ENCODE measurements around the gene KLF11.
"Not testable (repeated sequence)": the region's sequence is repeated elsewhere in the genome, so short reads cannot be mapped to it uniquely, and the experiment has no call there.

Gene KLF11

DNA sequence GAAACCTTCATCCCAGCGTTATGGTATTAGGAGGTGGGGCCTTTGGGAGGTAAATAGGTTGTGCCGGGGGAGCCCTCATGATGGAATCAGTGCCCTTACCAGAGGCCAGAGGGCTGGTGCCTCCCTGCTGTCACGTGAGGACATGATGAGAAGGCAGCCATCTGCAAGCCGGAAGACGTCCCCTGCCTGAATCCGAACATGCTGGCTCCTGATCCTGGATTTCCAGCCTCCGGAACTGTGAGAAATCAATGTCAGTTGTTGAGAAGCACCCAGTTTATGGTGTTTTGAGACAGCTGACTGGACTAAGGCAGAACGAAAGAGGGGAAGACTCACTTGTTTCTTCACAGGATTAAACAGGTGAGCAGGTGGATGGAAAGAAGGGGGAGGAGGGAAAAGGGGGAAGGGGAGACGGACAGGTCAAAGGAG, 13.0 kb upstream of the KLF11 start:
- H3K27ac ChIP-seq (ENCODE audit: low read length), result no peak overlapping the region
- peaks cover 7% of the 10 kb centered on the region; the same call in 1 of the 2 replicates for H3K4me1 ChIP-seq (ENCODE audit: insufficient read depth, low read length)
- no peak overlapping the region for H3K4me3 ChIP-seq (ENCODE audit: low read length)
- H3K9ac ChIP-seq (ENCODE audit: low read depth, low read length), result no peak overlapping the region
- no peaks in the 10 kb centered on the region for H3K9me3 ChIP-seq (ENCODE audit: insufficient read depth, low read depth, low read length)
- H3K36me3 ChIP-seq (ENCODE audit: insufficient read depth, low read depth, low read length), result no peaks in the 10 kb centered on the region
- H3K27me3 ChIP-seq (ENCODE audit: insufficient read depth, low read length), result no peaks in the 10 kb centered on the region

GRCh38 chr2:10030798-10031197, 12.6 kb upstream of the KLF11 start:
- H3K9ac ChIP-seq (ENCODE audit: low read depth, low read length); H3K27me3 ChIP-seq (ENCODE audit: insufficient read depth, low read length); H3K36me3 ChIP-seq (ENCODE audit: insufficient read depth, low read depth, low read length); H3K4me1 ChIP-seq (ENCODE audit: insufficient read depth, low read length); H3K4me3 ChIP-seq (ENCODE audit: low read length); H3K9me3 ChIP-seq (ENCODE audit: insufficient read depth, low read depth, low read length); H3K27ac ChIP-seq (ENCODE audit: low read length): not testable (repeated sequence)

DNA sequence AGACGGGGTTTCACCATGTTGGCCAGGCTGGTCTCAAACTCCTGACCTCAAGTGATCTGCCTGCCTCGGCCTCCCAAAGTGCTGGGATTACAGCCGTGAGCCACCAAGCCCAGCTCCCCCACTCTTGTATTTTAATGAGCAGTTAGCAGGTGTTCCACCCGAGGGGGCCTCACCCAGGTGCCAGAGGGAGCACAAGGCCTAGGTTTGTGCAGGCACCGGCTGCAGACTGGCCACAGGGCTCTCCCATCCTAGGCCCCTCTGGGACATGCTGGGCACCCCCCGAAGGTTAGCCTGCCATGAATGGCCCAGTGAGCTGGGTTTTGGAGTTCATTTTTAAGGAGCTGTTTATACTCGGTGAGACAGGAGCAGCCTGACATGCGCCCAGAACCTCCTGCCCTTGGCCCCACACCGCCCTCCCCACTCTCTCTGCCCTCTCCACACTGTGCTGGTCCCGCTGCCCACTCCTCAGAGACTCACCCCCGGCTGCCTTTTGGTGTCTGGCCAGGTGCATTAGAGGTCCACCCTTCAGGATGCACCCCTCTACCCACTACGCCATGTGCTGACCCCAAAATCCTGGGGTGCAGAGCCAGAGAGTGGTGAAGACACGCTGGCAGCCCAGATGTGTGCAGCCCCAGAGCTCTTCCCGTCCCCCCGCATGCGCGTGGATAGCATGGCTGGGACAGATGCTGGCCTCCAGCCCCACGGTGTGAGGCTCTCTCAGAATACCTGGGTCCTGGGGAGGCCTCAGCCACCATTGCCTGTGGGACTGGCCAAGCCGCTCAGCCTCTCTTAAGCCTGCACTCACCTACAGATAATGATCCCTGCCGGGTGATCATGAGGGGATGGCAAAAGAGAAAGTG, 11.2 kb upstream of the KLF11 start:
- Histone ChIP-seq H3K27ac (ENCODE audit: low read length) (no peak overlapping the region), H3K4me1 (ENCODE audit: insufficient read depth, low read length) (peaks cover 7% of the 10 kb centered on the region; the same call in 1 of the 2 replicates), H3K27me3 (ENCODE audit: insufficient read depth, low read length) (no peaks in the 10 kb centered on the region), H3K36me3 (ENCODE audit: insufficient read depth, low read depth, low read length) (no peaks in the 10 kb centered on the region), H3K4me3 (ENCODE audit: low read length) (no peak overlapping the region), H3K9me3 (ENCODE audit: insufficient read depth, low read depth, low read length) (no peaks in the 10 kb centered on the region), H3K9ac (ENCODE audit: low read depth, low read length) (no peak overlapping the region)

DNA sequence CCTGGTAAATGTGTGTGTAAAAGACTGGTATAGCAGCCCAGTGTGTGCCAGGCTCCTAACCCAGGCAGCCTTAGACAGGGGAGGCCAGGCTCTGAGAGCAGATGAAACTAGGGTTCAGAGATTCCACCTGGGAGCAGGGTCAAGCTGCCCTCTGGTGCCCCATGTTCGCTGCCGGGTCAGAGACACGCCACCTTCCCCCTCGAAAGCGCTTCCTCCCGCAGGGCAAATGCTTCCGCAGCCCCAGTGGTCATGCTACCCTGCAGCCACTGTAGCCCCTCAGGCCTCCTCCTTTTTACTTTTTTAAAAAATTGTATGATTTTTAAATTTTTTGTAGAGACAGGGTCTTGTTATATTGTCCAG, 10.6 kb upstream of the KLF11 start:
- Histone ChIP-seq H3K4me3 (ENCODE audit: low read length) (no peak overlapping the region), H3K9me3 (ENCODE audit: insufficient read depth, low read depth, low read length) (no peaks in the 10 kb centered on the region), H3K27ac (ENCODE audit: low read length) (no peak overlapping the region), H3K27me3 (ENCODE audit: insufficient read depth, low read length) (no peaks in the 10 kb centered on the region), H3K9ac (ENCODE audit: low read depth, low read length) (no peak overlapping the region), H3K36me3 (ENCODE audit: insufficient read depth, low read depth, low read length) (no peaks in the 10 kb centered on the region), H3K4me1 (ENCODE audit: insufficient read depth, low read length) (peaks cover 7% of the 10 kb centered on the region; the same call in 1 of the 2 replicates)

GRCh38 chr2:10033251-10034006, 9.9 kb upstream of the KLF11 start:
- Histone ChIP-seq H3K9ac (ENCODE audit: low read depth, low read length) (no peak overlapping the region), H3K4me3 (ENCODE audit: low read length) (no peak overlapping the region), H3K36me3 (ENCODE audit: insufficient read depth, low read depth, low read length) (no peaks in the 10 kb centered on the region), H3K27me3 (ENCODE audit: insufficient read depth, low read length) (no peaks in the 10 kb centered on the region), H3K4me1 (ENCODE audit: insufficient read depth, low read length) (peaks cover 7% of the 10 kb centered on the region; the same call in 1 of the 2 replicates), H3K9me3 (ENCODE audit: insufficient read depth, low read depth, low read length) (no peaks in the 10 kb centered on the region), H3K27ac (ENCODE audit: low read length) (no peak overlapping the region)

DNA sequence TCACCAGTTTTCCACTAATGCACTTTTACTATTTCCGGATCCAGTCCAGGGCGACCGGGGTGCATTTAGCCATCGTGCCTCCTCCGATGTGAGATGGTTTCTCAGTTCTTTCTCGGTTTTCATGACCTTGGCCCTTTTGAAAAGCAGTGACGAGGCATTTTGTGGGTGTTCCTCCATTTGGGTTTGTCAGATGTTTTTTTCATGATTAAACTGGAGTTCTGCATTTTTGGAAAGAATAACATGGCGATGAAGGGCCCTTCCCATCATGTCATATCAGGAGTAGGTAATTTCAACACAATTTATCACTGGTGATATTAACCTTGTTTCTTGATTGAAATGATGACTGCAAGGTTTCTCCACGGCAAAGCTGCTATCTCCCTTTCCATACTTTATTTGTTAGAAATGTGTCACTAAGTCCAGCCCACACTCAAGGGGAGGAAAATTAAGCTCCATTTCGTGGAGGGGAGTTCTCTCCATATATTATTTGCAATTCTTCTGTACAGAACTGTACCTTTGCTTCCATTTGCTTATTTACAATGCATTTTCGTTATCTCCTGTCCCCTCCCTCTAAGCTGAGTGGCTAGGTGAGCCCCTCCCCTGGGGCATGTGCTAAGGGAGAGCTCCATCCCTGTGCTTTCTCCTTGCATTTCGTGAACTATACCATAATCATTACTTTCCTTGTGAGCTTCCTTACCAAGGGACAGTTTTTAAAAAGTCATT, 8.9 kb upstream of the KLF11 start:
- no peaks in the 10 kb centered on the region for H3K27me3 ChIP-seq (ENCODE audit: insufficient read depth, low read length)
- H3K9me3 ChIP-seq (ENCODE audit: insufficient read depth, low read depth, low read length), result no peaks in the 10 kb centered on the region
- no peak overlapping the region for H3K4me3 ChIP-seq (ENCODE audit: low read length)
- H3K4me1 ChIP-seq (ENCODE audit: insufficient read depth, low read length), result peaks cover under 1% of the 10 kb centered on the region; the same call in 1 of the 2 replicates
- H3K9ac ChIP-seq (ENCODE audit: low read depth, low read length), result no peak overlapping the region
- no peak overlapping the region for H3K27ac ChIP-seq (ENCODE audit: low read length)
- no peaks in the 10 kb centered on the region for H3K36me3 ChIP-seq (ENCODE audit: insufficient read depth, low read depth, low read length)

GRCh38 chr2:10035053-10035422, 8.3 kb upstream of the KLF11 start:
- Histone ChIP-seq H3K4me1 (ENCODE audit: insufficient read depth, low read length) (no peaks in the 10 kb centered on the region), H3K9me3 (ENCODE audit: insufficient read depth, low read depth, low read length) (no peaks in the 10 kb centered on the region), H3K4me3 (ENCODE audit: low read length) (no peak overlapping the region), H3K27ac (ENCODE audit: low read length) (no peak overlapping the region), H3K9ac (ENCODE audit: low read depth, low read length) (no peak overlapping the region; the same call in 1 of the 2 replicates), H3K27me3 (ENCODE audit: insufficient read depth, low read length) (no peaks in the 10 kb centered on the region), H3K36me3 (ENCODE audit: insufficient read depth, low read depth, low read length) (no peaks in the 10 kb centered on the region)

GRCh38 chr2:10035633-10036032, 7.7 kb upstream of the KLF11 start:
- Histone ChIP-seq H3K4me3 (ENCODE audit: low read length) (no peak overlapping the region), H3K9me3 (ENCODE audit: insufficient read depth, low read depth, low read length) (no peaks in the 10 kb centered on the region), H3K27ac (ENCODE audit: low read length) (no peak overlapping the region), H3K4me1 (ENCODE audit: insufficient read depth, low read length) (no peaks in the 10 kb centered on the region), H3K27me3 (ENCODE audit: insufficient read depth, low read length) (peaks cover under 1% of the 10 kb centered on the region; the same call in 1 of the 2 replicates), H3K9ac (ENCODE audit: low read depth, low read length) (no peak overlapping the region), H3K36me3 (ENCODE audit: insufficient read depth, low read depth, low read length) (no peaks in the 10 kb centered on the region)

- H3K27ac ChIP-seq (ENCODE audit: low read length), result no peak overlapping the region
- no peak overlapping the region for H3K9ac ChIP-seq (ENCODE audit: low read depth, low read length)
- H3K27me3 ChIP-seq (ENCODE audit: insufficient read depth, low read length), result peaks cover 6% of the 10 kb centered on the region; the same call in 1 of the 2 replicates
- H3K36me3 ChIP-seq (ENCODE audit: insufficient read depth, low read depth, low read length), result no peaks in the 10 kb centered on the region
- H3K9me3 ChIP-seq (ENCODE audit: insufficient read depth, low read depth, low read length), result no peaks in the 10 kb centered on the region
- no peak overlapping the region for H3K4me3 ChIP-seq (ENCODE audit: low read length)
- no peaks in the 10 kb centered on the region for H3K4me1 ChIP-seq (ENCODE audit: insufficient read depth, low read length)
These were observed 7.1 kb upstream of the KLF11 start for GRCh38 chr2:10036095-10036884.

- no peaks in the 10 kb centered on the region for H3K36me3 ChIP-seq (ENCODE audit: insufficient read depth, low read depth, low read length)
- peaks cover 21% of the 10 kb centered on the region for H3K27me3 ChIP-seq (ENCODE audit: insufficient read depth, low read length)
- H3K9me3 ChIP-seq (ENCODE audit: insufficient read depth, low read depth, low read length), result no peaks in the 10 kb centered on the region
- H3K27ac ChIP-seq (ENCODE audit: low read length), result no peak overlapping the region
- no peaks in the 10 kb centered on the region; the same call in 1 of the 2 replicates for H3K4me1 ChIP-seq (ENCODE audit: insufficient read depth, low read length)
- H3K4me3 ChIP-seq (ENCODE audit: low read length), result no peak overlapping the region
- no peak overlapping the region for H3K9ac ChIP-seq (ENCODE audit: low read depth, low read length)
These were observed 5.2 kb upstream of the KLF11 start for GRCh38 chr2:10038123-10038522.

DNA sequence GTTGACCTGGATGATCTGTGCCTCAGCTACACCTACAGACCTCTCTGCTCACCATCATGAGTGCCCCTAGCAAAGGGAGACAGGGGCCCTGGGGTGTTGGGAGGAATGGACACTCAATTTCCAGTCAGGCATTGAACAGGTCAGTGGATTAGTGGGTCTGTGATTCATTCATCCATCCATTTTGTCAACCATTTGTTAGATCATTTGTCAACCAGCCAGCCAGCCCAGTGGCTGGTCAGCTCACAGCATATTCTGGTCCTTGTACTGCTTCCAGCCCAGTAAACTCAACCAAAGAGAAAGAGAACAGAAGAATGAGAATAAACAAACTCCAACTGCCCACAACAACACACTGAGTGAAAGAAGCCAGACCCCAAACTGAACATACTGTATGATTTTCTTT, 4.6 kb upstream of the KLF11 start:
- H3K9ac ChIP-seq (ENCODE audit: low read depth, low read length), result no peak overlapping the region
- no peaks in the 10 kb centered on the region; the same call in 1 of the 2 replicates for H3K4me1 ChIP-seq (ENCODE audit: insufficient read depth, low read length)
- H3K36me3 ChIP-seq (ENCODE audit: insufficient read depth, low read depth, low read length), result no peaks in the 10 kb centered on the region
- H3K27me3 ChIP-seq (ENCODE audit: insufficient read depth, low read length), result peaks cover 21% of the 10 kb centered on the region
- no peaks in the 10 kb centered on the region for H3K9me3 ChIP-seq (ENCODE audit: insufficient read depth, low read depth, low read length)
- no peak overlapping the region for H3K4me3 ChIP-seq (ENCODE audit: low read length)
- no peak overlapping the region for H3K27ac ChIP-seq (ENCODE audit: low read length)
